ENCODE data around the gene FASTK.

FASTK gene

GRCh38 chr7:151116603-151117440 lies 36.2 kb upstream of the FASTK start:
- no peak for DNase-seq

DNA sequence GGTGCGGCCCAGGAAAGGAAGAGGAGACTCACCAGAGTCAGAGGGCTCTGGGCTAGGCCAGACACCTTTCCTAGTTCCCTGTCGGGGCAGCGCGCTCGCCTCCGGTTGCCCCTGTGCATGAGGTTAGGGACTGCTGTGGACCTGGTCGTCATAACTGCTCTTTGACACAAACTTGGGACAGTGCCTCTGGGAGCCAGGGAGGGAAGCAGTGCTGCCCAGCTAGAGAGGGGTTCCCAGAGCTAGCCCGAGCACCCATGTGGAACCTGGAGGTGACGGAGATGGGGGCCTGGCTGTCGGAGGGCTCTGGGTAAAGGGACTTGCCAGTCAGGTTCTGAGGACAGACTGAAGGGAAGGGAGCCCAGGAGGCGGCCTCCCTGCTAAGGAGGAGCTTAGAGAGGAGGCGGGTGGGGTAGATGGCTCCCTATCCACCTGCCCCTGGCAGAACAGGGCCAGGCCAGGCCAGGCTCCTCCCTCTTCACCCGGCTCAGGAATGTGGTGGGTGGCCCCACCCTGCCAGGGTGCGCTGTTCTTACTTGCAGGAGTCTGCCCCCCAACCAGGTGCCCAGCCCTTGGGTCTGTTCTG lies 35.3 kb upstream of the FASTK start:
- no peak for DNase-seq

DNA sequence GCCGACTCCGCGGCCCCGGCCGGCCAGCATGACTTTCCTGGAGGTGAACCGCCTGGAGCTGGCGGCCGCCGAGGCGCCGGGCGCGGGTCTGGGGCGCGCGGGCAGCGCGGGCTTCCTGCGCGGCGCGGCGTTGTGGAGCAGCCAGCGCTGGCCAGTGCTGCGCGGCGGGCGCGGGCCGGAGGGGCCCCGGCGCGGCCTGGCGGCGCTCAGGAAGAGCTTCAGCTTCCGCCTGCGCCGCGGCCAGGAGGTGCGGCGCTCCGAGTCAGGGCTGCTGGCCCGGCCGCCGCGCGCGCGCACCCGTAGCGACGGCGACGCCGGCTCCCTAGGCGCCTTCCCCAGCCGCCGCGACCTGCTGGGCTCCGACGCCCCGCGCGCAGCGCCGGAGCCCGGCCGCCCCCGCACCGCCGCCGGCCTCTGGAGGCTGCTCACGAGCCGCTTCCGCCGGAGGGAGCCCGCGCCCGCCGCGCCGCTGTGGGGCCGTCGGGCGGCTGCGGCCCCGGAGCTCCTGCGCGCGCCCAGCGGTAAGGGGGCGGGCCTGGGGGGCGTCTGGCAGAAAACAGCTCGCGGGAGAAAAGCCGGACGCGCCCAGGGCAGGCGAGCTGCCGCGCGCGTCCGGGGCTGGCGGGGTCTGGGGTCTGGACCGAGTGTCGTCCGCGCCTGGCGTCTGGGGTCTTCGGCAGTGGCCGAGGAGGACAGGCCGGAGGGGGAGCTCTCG lies 34.7 kb upstream of the FASTK start:
- no peak for DNase-seq

- no peak for DNase-seq
These were observed 33.8 kb upstream of the FASTK start for GRCh38 chr7:151114151-151115090.

GRCh38 chr7:151113344-151114150 lies 32.9 kb upstream of the FASTK start:
- no peak for DNase-seq

DNA sequence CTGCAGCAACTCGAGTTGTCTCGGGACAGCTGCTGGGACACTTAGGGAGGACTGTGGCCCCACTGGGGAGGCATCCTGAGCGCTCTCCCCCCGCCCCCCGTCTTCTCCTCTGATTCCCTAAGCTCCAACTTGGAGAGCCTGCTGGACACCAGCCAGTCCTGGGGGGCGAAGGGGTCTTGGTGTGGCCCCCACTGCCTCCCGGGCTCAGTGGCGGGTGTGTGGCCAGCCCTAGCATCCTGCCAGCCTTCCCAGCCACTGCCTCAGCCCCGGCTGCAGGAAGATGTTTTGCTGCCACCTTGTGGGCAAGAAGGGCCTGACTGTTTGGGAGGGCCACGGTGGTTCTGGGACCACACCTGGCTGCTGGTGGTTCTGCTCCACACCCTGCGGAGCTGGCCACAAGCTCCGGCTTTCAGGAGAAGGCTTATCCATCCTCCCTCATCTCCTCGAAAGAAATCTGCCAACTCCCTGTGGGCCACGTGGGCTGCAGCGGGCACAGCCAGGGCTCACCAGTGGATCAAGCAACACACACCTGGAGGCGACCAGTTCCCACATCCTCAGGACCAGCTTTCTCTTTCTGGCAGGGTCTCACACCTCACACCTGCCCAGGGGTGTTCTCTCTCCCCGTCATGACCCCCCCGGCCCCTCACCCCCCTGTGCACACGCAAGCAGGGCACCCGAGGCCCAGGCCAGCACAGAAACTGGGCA lies 30.5 kb upstream of the FASTK start:
- peak; percentile 71 for DNase-seq

DNA sequence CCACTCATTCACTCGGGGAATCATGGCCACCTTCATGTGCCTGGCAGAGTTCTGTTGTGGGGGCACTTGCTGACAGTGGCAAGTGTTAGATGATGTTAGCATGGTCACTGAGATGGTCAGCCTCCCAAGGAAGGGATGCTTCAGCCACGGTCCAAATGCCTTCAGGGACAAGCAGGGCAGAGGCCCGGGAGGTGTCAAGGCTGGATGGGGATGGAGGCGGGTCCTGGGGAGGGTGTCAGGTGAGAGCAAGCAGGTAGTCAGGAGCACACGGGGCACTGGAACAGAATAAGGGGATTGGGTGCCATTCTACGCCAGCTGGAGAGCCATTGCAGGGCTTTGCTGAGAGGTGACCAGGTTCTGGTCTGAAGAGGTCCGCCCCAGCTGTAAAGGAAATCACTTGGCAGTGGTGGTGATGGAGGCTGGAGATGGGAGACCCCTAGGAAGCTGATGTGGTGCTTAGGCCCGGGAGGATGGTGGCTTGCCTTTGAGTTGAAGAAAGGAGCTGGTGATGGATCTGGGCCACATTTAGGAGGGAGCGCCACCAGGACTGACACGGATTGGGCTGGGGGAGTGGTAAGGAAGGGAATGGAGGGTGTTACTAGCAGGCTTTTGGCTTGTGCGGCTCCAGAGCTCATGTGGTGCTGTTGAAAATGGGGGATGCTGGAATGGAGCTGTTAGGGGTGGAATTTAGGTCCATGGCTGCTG lies 29.8 kb upstream of the FASTK start:
- no peak for DNase-seq

- no peak for DNase-seq
These were observed 28.8 kb upstream of the FASTK start for GRCh38 chr7:151109094-151110048.

DNA sequence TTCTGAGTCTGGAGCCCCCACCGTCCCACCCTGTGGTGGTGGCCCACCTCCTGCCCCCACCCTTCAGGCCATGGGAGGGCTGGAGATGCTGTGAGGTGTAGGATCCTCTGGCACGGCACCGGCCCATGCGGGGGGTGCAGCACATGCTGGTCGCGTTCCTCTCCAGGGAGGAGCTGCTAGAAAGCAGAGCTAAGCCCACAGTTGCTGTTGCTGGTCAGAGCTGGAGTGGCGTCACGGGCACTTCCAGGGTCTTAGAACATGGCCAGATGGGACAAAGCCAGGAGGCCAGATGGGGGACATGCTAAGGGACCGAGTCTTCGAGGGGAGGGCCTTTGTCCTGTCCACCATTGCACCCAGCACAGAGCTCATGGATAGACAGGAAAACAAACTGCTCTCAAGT lies 27.3 kb upstream of the FASTK start:
- no peak for DNase-seq

DNA sequence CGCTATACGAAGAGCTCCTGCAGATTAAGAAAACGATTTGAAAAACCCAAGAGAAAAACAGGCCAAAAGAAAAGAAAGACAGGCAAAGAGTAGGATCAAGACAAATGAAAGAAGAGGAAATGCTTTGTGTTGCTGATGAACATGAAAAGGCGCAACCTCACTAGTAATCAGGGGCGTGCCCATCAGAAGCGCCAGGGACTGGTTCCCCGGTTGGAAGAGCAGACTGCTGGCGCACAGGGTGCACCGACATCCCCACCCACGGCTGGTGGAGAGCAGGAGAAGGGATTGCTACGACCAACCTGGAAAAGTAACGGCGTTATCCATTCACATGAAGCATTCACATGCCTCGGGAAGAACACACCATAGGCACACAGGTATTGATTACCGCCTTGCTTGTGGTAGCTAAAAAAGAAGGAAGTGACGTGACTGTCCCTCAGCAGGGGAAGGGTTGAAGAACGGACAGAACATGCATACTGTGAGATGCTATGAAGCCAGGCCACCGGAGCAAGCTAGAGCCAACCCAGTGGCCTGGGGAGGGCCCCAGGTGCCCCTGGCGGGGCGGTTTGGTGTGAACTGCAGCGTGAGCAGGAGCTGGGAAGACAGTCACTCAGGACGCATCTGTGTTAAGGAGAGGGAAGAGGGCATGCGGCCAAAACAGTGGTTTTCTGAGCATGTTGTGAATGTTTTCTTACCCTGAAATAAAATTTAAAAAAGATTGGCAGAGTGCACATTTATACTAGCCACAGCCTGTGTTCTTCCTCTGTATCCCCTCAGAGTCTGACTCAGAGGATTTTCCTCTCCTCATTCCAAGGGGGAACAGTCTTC lies 24.0 kb upstream of the FASTK start:
- no peak for DNase-seq

- no peak for DNase-seq
These were observed 23.4 kb upstream of the FASTK start for GRCh38 chr7:151103973-151104372.

- DNase-seq, result no peak
These were observed 22.4 kb upstream of the FASTK start for GRCh38 chr7:151102991-151103390.

DNA sequence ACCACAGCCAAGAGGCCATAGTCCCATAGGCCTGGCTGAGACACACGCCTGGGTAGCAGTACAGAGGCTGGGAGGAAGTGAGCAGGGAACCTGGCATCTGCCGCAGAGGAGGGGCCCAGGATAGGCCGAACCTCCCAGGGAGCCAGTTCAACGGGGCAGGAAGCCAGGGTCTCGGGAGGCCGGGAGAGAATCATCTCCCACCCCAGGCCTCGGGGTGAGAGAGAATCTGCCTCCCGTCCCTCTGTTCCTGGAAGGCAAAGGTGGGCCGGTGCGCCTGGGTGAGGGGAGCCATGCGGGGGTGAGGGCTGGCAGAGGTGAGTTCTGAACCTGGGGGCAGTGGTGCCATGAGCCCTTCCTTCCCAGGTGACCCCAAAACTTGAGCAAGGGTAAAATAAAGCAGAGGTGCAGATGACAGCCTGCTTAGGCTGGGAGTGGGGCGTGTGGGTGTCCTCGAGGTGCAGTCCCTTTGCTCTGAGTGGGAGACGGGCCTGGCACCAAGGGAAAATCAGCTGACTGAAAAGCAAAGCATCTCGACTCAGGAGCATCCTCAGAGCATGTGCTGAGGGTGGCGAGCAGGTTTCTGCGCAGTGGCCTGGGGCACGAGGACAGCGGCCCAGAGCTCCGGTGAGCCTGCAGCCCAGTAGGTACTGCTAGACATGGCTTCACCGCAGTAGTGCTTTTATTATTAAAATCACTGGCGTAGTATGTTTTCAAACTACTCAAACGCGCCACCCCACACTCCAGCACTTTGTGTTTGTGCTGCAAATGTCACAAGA lies 21.2 kb upstream of the FASTK start:
- no peak for DNase-seq

- no peak for DNase-seq
These were observed 20.3 kb upstream of the FASTK start for GRCh38 chr7:151100921-151101320.

DNA sequence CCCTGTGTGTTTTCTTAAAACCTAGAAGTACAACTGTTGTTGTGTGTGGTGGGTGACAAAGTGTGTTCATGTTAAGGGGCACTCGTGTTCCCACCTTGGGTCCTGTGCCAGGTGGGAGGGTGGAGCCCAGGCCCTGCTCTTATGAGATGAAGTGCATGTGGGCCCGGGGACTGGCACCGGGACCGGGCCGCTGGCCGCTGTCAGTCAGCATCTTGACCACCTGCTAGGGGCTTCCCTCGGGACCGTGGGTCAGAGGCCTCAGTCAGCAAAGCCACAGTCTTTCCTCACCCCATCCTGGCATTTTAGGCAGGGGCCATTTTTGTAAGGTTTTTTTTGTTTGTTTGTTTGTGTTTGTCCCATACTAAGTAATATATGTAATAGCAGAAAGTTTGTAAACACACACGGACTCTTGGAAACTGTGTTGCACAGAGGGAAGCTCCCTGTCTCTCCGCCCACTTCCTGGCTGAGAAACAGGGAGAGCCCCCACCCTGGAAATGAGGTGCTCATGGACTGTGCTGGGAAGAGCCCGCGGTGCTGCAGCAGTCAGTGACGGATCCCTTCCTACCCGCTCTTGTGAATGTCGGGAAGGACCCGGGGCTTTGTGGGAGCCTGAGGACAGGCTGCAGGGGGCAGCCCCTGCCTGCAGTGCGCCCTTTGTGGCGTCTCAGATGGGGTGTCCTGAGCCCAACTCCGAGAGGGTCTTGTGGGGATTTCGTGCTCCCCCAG lies 19.0 kb upstream of the FASTK start:
- DNase-seq, result no peak

DNA sequence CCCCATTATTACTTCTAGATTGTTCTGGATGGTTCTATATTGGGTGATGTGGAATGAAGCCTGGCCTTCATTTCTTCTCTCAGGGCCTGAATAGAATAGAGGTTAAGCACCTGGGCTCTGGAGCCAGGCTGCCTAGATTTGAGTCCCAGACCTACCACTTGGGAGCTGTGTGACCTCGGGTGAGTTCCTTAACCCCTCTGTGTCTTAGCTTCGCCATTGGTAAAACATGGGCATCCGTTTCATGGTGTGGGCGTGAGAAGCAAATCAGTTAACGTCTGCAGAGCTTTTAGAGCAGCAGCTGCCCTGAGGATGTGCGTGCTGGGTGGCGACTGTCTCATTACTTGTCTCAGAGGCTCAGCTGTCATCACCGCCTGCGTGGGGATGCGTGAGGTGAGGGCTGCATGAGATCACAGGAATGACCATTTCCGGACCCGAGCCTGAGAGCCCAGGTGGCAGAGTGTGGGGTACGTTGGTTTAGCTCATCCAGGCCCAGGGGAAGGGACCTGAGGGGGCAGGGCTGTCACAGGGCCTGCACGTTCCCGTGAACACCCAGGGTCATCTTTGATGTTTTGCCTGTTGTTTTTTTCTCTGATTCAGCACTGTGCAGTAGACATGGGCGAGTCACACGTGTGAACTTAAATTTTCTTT lies 15.3 kb upstream of the FASTK start:
- DNase-seq, result no peak
